Fibroblast of upper back skin (primary cell): Measurements from ENCODE around the gene MAN1A1.

Source experiments
- DNase-seq: peaks from one replicate; pipeline ENCODE4 v3.0.0-alpha.2; 2013

MAN1A1 gene

DNA sequence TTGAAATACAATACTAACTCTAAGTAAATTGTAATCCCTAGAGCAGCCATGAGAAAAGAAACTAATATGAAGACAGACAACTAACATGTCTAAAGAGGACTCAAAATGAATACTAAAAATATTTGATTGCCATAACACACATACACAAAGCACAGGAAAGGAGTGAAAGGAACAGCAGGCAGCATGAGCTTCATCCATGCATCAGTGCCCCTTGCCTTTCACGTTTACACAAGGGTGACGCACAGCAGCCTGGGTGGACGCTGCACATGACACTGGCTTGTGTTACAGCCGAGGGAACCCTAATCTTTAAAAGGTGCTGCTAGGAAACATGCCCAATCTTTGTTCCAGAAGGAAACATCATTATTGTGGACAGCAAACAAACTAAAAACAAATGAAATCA lies 123.5 kb downstream of the MAN1A1 start:
- DNase-seq = no peak

DNA sequence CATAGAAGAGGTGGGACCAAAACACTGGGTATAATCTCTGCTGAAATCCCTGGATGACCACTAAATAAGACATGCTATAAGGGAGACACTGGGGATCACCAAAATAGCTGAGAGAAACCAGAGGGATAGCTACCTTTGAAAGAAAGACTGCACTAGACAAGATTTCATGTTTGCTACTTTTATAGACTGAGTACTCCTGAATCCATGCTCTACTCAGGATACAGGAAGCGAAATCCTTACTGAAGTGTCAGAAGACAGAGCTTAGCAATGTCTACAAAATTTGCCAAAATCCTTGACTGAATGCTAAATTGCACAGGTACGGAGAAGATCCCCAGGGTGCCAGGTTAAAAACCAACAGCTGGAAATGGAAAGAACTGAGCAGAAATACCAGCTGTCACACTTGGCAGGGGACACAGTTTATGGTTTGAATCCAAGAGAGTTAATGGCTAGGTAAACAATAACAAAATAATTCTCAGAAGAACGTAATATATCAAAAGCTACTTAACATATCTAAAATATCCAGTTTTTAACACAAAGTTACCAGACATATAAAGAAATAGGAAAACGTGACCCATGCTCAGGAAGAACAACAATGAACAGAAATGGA lies 125.4 kb downstream of the MAN1A1 start:
- DNase-seq = no peak

- DNase-seq = no peak
Observed at GRCh38 chr6:119220452-119220851, 129.1 kb downstream of the MAN1A1 start.

GRCh38 chr6:119218548-119218947 lies 131.0 kb downstream of the MAN1A1 start:
- DNase-seq = no peak

GRCh38 chr6:119215885-119216590 lies 133.5 kb downstream of the MAN1A1 start:
- DNase-seq = no peak

DNA sequence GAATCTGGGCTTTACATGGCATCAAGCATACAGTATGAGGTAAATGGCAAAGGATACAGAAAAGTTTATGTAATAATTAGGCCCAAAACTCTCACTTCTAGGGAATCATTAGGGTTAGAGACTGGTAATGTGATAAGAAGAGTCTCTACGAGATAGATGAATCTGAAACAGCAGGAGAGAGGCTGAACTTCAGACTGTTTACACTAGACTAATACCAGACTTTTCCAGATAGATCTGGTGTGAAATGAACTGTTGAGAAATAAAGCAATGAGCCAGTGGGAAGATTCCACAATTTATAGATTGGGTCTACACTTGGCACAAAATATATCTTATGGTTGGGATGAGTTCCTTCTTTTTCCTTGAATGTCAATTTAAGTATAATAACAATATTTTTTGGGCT lies 134.3 kb downstream of the MAN1A1 start:
- no peak for DNase-seq

DNA sequence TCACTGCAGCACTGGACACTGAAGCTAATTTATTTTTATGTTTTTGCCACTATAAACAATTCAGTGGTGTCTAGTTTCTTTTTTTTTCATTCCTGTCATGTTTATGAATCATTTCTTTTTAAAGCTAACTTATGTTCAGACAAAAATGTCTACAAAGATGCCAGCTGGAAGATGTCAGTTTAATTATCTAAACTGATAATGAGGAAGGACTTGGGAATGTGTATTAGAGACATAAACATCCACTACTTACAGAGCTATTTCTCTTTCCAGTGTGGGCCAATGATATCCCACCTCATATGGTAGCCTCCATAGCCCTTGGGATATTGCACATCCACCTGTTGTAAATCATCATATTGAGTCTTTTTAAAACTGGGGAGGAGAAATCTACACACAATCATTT lies 139.0 kb downstream of the MAN1A1 start:
- DNase-seq = peak; percentile 5

DNA sequence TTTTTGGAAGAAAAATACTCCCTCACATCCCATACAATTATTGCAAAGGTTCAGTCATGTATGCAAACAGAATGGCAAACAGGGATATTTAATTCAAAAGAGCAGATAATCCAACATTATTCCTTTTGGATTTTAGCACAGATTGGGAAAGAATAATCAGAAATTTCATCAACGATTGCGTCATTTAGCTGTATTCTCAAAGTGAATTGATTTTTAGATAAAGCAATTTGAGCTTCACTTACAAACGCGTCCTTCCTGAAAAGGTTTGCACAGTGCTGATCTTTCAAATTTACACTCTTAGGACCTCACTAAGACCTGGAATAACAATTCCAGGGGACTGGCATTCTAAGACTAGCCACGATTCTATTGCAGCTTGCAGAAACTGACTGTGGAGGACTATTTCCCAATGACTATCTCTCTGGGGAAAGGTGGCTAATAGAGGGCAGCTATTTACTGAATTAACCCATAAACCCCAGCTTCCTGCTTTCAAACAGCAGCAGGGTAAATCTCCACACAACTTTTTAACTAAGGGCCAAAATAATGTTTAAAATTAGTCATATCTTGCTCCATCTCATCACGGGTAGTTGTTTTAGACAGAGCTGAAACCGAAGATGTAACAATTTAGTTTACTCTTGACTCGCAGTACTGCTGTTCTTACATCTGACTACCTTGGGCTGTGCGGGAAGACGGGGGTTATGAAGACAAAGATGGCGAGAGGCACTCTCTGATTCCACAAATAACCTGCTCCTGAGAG lies 139.9 kb downstream of the MAN1A1 start:
- no peak for DNase-seq

DNA sequence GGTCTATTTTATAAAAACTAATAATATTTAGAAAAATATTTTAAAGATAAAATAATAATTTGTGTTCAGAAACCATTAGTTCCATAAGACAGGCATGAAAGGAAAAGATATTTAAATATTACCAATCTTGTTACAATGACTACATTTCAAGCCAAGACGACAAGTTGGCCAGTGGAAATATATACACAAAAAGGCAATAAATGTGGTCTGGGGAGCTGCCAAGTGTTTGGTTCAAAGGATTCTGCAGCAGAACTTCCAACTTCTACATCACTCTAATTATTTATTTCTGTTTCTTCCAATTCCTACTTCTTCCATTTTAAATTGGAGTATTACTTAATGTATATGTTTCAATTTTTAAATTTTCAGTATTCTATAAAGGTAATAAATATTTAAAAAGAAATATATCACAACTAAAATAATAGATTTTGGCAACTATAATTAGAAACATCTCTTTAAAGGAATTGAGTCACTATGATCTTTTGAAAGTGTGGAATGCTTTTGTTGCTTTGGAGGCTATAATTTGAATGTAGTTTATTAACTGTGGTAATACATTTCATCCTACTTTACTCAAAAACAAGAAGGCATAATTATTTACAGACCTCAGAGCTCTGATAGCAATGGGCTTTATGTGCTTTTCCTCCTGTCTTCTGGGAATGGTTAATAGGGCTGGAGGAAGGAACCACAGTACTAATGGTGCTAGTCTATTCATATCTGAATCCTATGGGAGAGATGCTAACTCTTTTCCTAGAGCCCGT lies 141.4 kb downstream of the MAN1A1 start:
- DNase-seq = peak; percentile 87

GRCh38 chr6:119207327-119207726 lies 142.2 kb downstream of the MAN1A1 start:
- no peak for DNase-seq

GRCh38 chr6:119205911-119206618 lies 143.5 kb downstream of the MAN1A1 start:
- DNase-seq = no peak

GRCh38 chr6:119204719-119205118 lies 144.8 kb downstream of the MAN1A1 start:
- no peak for DNase-seq

GRCh38 chr6:119201480-119201879 lies 148.1 kb downstream of the MAN1A1 start:
- no peak for DNase-seq

DNA sequence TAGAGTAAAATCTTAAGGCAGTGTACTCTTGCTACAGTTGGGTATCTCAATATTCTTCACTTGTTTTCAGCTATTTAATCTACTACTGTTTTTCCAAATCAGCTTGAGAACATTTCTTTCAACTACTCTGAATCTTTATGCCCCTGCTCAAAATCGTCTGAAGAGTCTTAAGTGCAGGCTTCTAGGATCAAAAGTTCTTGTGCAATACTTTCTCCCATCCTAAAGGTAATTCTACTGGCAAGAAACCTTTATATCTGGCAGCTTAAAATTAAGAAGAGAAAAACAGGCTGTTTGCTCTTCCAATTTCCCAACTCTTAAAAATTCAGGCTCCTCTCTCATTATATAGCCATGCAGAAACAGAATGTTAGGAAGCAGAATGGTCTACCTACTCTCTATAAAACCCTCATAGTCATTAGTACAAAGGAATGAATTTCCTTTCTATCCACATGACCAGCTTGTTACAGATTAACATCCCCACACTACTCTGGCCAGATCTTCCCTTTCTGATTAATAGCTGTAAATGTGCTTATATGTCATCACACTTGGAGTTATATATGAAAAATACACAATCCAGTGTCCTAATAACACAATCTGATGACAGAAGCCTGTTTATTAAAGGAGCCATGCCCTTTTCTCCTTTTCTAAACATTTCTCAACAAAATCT lies 148.9 kb downstream of the MAN1A1 start:
- DNase-seq = no peak

DNA sequence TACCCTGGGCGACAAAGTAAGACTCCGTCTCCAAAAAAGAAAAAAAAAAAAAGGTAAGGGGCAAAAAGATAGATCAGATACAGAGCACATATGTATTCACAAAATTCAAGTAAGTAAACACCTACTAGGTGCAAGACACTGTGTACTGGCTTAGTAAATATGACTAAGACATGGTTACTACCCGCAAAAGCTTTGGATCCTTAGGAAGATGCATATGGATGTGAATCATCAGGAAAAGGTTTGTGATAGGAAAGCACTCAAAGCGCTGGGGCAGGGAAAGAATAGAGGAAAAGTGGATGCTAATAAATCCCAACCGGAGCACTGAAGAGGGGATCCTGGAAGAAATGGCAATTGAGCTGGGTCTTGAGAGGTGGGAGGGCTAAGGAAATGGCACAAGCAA lies 152.3 kb downstream of the MAN1A1 start:
- no peak for DNase-seq

- DNase-seq = no peak
Observed at GRCh38 chr6:119196715-119197114, 152.8 kb downstream of the MAN1A1 start.

DNA sequence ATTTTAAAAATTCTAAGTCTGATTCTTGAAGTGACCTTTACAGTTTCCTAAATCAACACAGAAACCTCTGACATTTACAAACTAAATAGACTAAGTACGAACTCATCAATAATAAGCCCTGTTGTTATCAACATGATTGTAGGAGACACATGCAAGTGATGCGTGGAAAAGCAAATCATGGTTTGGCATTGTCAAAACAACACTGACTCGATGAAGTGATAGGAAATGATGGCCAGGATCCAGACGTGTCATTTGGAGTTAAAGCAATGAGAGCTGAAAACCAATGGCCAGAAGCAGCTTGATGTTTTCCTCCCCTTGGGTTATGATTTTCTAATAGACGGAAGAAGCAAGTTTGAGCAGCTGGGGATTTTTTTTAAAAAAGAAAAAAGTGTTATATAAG lies 153.7 kb downstream of the MAN1A1 start:
- DNase-seq = no peak

GRCh38 chr6:119195204-119195603 lies 154.4 kb downstream of the MAN1A1 start:
- DNase-seq = no peak

DNA sequence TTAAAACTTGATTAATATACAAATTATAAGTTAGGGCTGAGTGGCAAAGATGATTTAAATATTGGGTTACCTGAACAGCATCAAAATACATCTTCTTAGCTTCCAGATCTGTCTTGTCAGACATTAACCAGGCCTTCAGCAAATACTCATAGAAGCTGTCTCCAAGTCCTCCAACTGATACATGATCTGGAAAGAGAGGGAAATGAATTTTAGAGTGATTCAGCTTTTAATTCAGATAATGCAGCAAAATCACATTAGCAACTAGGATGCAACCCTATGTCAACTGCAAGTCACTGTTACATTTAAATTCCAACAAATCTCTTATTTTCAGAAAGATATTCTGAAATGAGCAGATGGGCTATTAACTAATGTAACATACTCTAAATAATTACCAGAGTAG lies 155.9 kb downstream of the MAN1A1 start:
- DNase-seq = no peak

GRCh38 chr6:119192200-119192599 lies 157.4 kb downstream of the MAN1A1 start:
- DNase-seq = no peak

DNA sequence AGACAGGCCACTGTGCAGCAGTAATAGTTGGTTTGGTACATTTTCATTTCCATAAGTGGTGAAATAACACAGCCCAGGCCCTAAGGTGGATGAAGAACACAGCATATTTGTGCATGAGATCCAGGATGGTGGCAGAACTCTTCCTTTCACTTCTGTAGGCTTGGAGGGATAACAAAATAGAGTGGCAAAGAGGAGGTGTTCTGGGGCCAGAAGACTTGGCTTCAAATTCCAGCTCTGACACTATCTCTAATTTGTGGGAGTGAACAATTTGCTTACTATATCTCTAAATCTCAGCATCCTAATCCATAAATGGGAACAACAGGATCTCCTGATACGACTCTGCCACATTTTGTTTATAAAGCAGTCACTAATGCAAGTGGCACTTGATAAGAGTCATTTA lies 159.4 kb downstream of the MAN1A1 start:
- DNase-seq = no peak

- no peak for DNase-seq
Observed at GRCh38 chr6:119189498-119189897, 160.1 kb downstream of the MAN1A1 start.
